ENCODE measurements around the gene ABCF3.
A peak's percentile ranks its signal among the peaks of the same experiment; 100 is the strongest.

The ABCF3 gene

GRCh38 chr3:184230081-184230602 is 44.1 kb downstream of the ABCF3 start:
- Histone ChIP-seq H4K91ac (ENCODE audit: low read length) (no peak overlapping the region), H3K4me3 (ENCODE audit: insufficient read depth in 1 of 2, low read depth in 1 of 2, low read length in 2 of 2) (peak overlapping the region in 1 of 2 experiments; percentile 39), H3K4ac (ENCODE audit: low read depth in 1 of 2, low read length in 2 of 2) (no peak overlapping the region), H3K4me1 (ENCODE audit: control insufficient read depth, insufficient read depth, low read depth, low read length) (peaks cover 27% of the 10 kb centered on the region), H3K36me3 (ENCODE audit: control insufficient read depth in 1 of 2, insufficient read depth in 2 of 2, low read depth in 1 of 2, low read length in 2 of 2) (no peaks in the 10 kb centered on the region), H4K8ac (ENCODE audit: low read length) (no peak overlapping the region), H2BK15ac (ENCODE audit: low read depth, poor library complexity, severe bottlenecking) (no peak overlapping the region), H2BK120ac (ENCODE audit: low read depth, low read length) (no peak overlapping the region), H3K27ac (ENCODE audit: low read length, poor library complexity, severe bottlenecking) (no peak overlapping the region), H2BK12ac (ENCODE audit: low read length in 2 of 2) (no peak overlapping the region), H3K18ac (ENCODE audit: low read depth in 1 of 2, low read length in 2 of 2) (no peak overlapping the region), H3K9me3 (ENCODE audit: control insufficient read depth, low read length) (no peaks in the 10 kb centered on the region), H3K4me2 (ENCODE audit: low read length, poor library complexity, severe bottlenecking) (peak overlapping the region; percentile 85), H3K14ac (ENCODE audit: low read length in 2 of 2) (no peak overlapping the region), H2AK5ac (ENCODE audit: low read length, severe bottlenecking) (no peak overlapping the region), H2AFZ (ENCODE audit: low read depth, low read length) (no peak overlapping the region), H3K23ac (ENCODE audit: low read length in 2 of 2) (no peak overlapping the region), H2BK5ac (ENCODE audit: low read depth, low read length, poor library complexity, severe bottlenecking) (no peak overlapping the region), H3K79me1 (replicated peaks; ENCODE audit: low read length, poor library complexity, severe bottlenecking) (no peaks in the 10 kb centered on the region), H3K9ac (ENCODE audit: low read length) (no peak overlapping the region), H3K27me3 (ENCODE audit: control insufficient read depth in 1 of 2, insufficient read depth in 1 of 2, low read length in 2 of 2) (peaks cover 56 to 79% of the 10 kb centered on the region in 2 experiments)
- DNase-seq = no peak
- 1% methylated on average over 35 of the region's 61 CpGs for WGBS

GRCh38 chr3:184230603-184231528 is 44.9 kb downstream of the ABCF3 start:
- no peak for DNase-seq
- Histone ChIP-seq H3K36me3 (ENCODE audit: control insufficient read depth in 1 of 2, insufficient read depth in 2 of 2, low read depth in 1 of 2, low read length in 2 of 2) (no peaks in the 10 kb centered on the region), H3K4me3 (ENCODE audit: insufficient read depth in 1 of 2, low read depth in 1 of 2, low read length in 2 of 2) (peak overlapping the region in 1 of 2 experiments; percentile 39), H3K27me3 (ENCODE audit: control insufficient read depth in 1 of 2, insufficient read depth in 1 of 2, low read length in 2 of 2) (peaks cover 54 to 78% of the 10 kb centered on the region in 2 experiments), H3K9ac (ENCODE audit: low read length) (no peak overlapping the region), H3K4me2 (ENCODE audit: low read length, poor library complexity, severe bottlenecking) (peak overlapping the region; percentile 54), H2BK5ac (ENCODE audit: low read depth, low read length, poor library complexity, severe bottlenecking) (no peak overlapping the region), H3K27ac (ENCODE audit: low read length, poor library complexity, severe bottlenecking) (no peak overlapping the region), H2BK120ac (ENCODE audit: low read depth, low read length) (no peak overlapping the region), H2BK12ac (ENCODE audit: low read length in 2 of 2) (no peak overlapping the region), H3K18ac (ENCODE audit: low read depth in 1 of 2, low read length in 2 of 2) (no peak overlapping the region), H3K23ac (ENCODE audit: low read length in 2 of 2) (peak overlapping the region in 1 of 2 experiments; percentile 32), H2AFZ (ENCODE audit: low read depth, low read length) (no peak overlapping the region), H4K8ac (ENCODE audit: low read length) (no peak overlapping the region), H4K91ac (ENCODE audit: low read length) (no peak overlapping the region), H3K79me1 (replicated peaks; ENCODE audit: low read length, poor library complexity, severe bottlenecking) (no peaks in the 10 kb centered on the region), H2AK5ac (ENCODE audit: low read length, severe bottlenecking) (no peak overlapping the region), H2BK15ac (ENCODE audit: low read depth, poor library complexity, severe bottlenecking) (no peak overlapping the region), H3K4ac (ENCODE audit: low read depth in 1 of 2, low read length in 2 of 2) (no peak overlapping the region), H3K4me1 (ENCODE audit: control insufficient read depth, insufficient read depth, low read depth, low read length) (peaks cover 27% of the 10 kb centered on the region), H3K14ac (ENCODE audit: low read length in 2 of 2) (no peak overlapping the region), H3K9me3 (ENCODE audit: control insufficient read depth, low read length) (no peaks in the 10 kb centered on the region)
- WGBS = 14% methylated on average over 64 of the region's 79 CpGs

- no peak overlapping the region for H4K91ac ChIP-seq (ENCODE audit: low read length)
- peaks cover 57 to 78% of the 10 kb centered on the region in 2 experiments for H3K27me3 ChIP-seq (ENCODE audit: control insufficient read depth in 1 of 2, insufficient read depth in 1 of 2, low read length in 2 of 2)
- H3K23ac ChIP-seq (ENCODE audit: low read length in 2 of 2) = no peak overlapping the region
- H3K4me2 ChIP-seq (ENCODE audit: low read length, poor library complexity, severe bottlenecking) = no peak overlapping the region
- no peak overlapping the region for H3K27ac ChIP-seq (ENCODE audit: low read length, poor library complexity, severe bottlenecking)
- H2BK15ac ChIP-seq (ENCODE audit: low read depth, poor library complexity, severe bottlenecking) = no peak overlapping the region
- H3K4me1 ChIP-seq (ENCODE audit: control insufficient read depth, insufficient read depth, low read depth, low read length) = peaks cover 27% of the 10 kb centered on the region
- no peaks in the 10 kb centered on the region for H3K79me1 ChIP-seq (replicated peaks; ENCODE audit: low read length, poor library complexity, severe bottlenecking)
- H3K9me3 ChIP-seq (ENCODE audit: control insufficient read depth, low read length) = no peaks in the 10 kb centered on the region
- no peak overlapping the region for H2BK12ac ChIP-seq (ENCODE audit: low read length in 2 of 2)
- no peak overlapping the region for H2AK5ac ChIP-seq (ENCODE audit: low read length, severe bottlenecking)
- no peak overlapping the region for H3K14ac ChIP-seq (ENCODE audit: low read length in 2 of 2)
- H3K4ac ChIP-seq (ENCODE audit: low read depth in 1 of 2, low read length in 2 of 2) = no peak overlapping the region
- no peak overlapping the region for H2BK5ac ChIP-seq (ENCODE audit: low read depth, low read length, poor library complexity, severe bottlenecking)
- H3K18ac ChIP-seq (ENCODE audit: low read depth in 1 of 2, low read length in 2 of 2) = no peak overlapping the region
- no peak overlapping the region for H2AFZ ChIP-seq (ENCODE audit: low read depth, low read length)
- no peak overlapping the region for H3K9ac ChIP-seq (ENCODE audit: low read length)
- no peak overlapping the region for H3K4me3 ChIP-seq (ENCODE audit: insufficient read depth in 1 of 2, low read depth in 1 of 2, low read length in 2 of 2)
- H2BK120ac ChIP-seq (ENCODE audit: low read depth, low read length) = no peak overlapping the region
- 82% methylated on average over 3 of the region's 3 CpGs for WGBS
- no peaks in the 10 kb centered on the region for H3K36me3 ChIP-seq (ENCODE audit: control insufficient read depth in 1 of 2, insufficient read depth in 2 of 2, low read depth in 1 of 2, low read length in 2 of 2)
- H4K8ac ChIP-seq (ENCODE audit: low read length) = no peak overlapping the region
- DNase-seq = no peak
Observed at GRCh38 chr3:184231671-184232070, 45.7 kb downstream of the ABCF3 start.

GRCh38 chr3:184233127-184233843 is 47.3 kb downstream of the ABCF3 start:
- Histone ChIP-seq H3K23ac (ENCODE audit: low read length in 2 of 2) (no peak overlapping the region), H3K4me1 (ENCODE audit: control insufficient read depth, insufficient read depth, low read depth, low read length) (peaks cover 27% of the 10 kb centered on the region)
- 87% methylated on average over 21 of the region's 23 CpGs for WGBS

More at GRCh38 chr3:184233127-184233843, 47.3 kb downstream of the ABCF3 start:
- H3K4ac ChIP-seq (ENCODE audit: low read depth in 1 of 2, low read length in 2 of 2) = no peak overlapping the region
- no peak overlapping the region for H3K4me3 ChIP-seq (ENCODE audit: insufficient read depth in 1 of 2, low read depth in 1 of 2, low read length in 2 of 2)
- no peak overlapping the region for H2BK12ac ChIP-seq (ENCODE audit: low read length in 2 of 2)
- no peak overlapping the region for H3K14ac ChIP-seq (ENCODE audit: low read length in 2 of 2)
- H3K9me3 ChIP-seq (ENCODE audit: control insufficient read depth, low read length) = no peaks in the 10 kb centered on the region
- H2AFZ ChIP-seq (ENCODE audit: low read depth, low read length) = no peak overlapping the region
- no peak overlapping the region for H3K9ac ChIP-seq (ENCODE audit: low read length)
- H3K27me3 ChIP-seq (ENCODE audit: control insufficient read depth in 1 of 2, insufficient read depth in 1 of 2, low read length in 2 of 2) = peaks cover 46 to 79% of the 10 kb centered on the region in 2 experiments
- H3K36me3 ChIP-seq (ENCODE audit: control insufficient read depth in 1 of 2, insufficient read depth in 2 of 2, low read depth in 1 of 2, low read length in 2 of 2) = no peaks in the 10 kb centered on the region
- no peaks in the 10 kb centered on the region for H3K79me1 ChIP-seq (replicated peaks; ENCODE audit: low read length, poor library complexity, severe bottlenecking)
- H3K4me2 ChIP-seq (ENCODE audit: low read length, poor library complexity, severe bottlenecking) = no peak overlapping the region
- no peak overlapping the region for H4K91ac ChIP-seq (ENCODE audit: low read length)
- no peak overlapping the region for H2BK5ac ChIP-seq (ENCODE audit: low read depth, low read length, poor library complexity, severe bottlenecking)
- no peak overlapping the region for H4K8ac ChIP-seq (ENCODE audit: low read length)
- no peak overlapping the region for H2BK120ac ChIP-seq (ENCODE audit: low read depth, low read length)
- no peak overlapping the region for H2AK5ac ChIP-seq (ENCODE audit: low read length, severe bottlenecking)
- no peak overlapping the region for H3K27ac ChIP-seq (ENCODE audit: low read length, poor library complexity, severe bottlenecking)
- DNase-seq = no peak
- no peak overlapping the region for H2BK15ac ChIP-seq (ENCODE audit: low read depth, poor library complexity, severe bottlenecking)
- no peak overlapping the region for H3K18ac ChIP-seq (ENCODE audit: low read depth in 1 of 2, low read length in 2 of 2)
